ENCODE results near the gene PARD6B.
"Not testable (repeated sequence)": the region's sequence is repeated elsewhere in the genome, so short reads cannot be mapped to it uniquely, and the experiment has no call there.

PARD6B gene, protein sequence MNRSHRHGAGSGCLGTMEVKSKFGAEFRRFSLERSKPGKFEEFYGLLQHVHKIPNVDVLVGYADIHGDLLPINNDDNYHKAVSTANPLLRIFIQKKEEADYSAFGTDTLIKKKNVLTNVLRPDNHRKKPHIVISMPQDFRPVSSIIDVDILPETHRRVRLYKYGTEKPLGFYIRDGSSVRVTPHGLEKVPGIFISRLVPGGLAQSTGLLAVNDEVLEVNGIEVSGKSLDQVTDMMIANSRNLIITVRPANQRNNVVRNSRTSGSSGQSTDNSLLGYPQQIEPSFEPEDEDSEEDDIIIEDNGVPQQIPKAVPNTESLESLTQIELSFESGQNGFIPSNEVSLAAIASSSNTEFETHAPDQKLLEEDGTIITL

GRCh38 chr20:50731055-50731929 lies at the start of gene PARD6B:
TSS of gene PARD6B (plus strand) at chr20:50731580. CDS start at chr20:50731787, 207 bp downstream.
- peak; percentile 97 for DNase-seq

- DNase-seq, result no peak
Measured at GRCh38 chr20:50682065-50682464, 49.3 kb upstream of the PARD6B start.

DNA sequence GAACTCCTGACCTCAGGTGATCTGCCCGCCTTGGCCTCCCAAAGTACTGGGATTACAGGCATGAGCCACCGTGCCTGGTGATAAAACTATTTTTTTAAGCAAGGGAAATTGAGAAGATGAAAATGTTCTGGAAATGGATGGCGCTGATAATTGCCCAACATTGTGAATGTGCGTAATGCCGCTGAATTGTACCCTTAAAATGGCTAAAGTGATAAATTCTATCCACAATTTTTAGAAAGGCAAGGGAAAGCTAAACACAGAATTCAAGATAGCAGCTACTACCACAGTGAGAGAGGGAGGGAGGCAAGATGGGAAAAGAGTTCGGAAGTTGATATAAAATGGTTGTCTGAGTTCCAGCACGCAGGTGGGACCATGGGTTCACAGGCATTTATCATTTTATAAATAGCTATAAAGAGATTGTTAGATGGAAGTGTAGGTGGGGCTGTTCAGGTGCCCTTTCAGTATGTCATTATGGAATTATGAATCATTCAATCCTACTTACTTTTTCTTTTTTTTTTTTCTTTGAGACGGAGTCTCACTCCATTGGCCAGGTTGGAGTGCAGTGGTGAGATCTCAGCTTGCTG lies 48.3 kb upstream of the PARD6B start:
- no peak for DNase-seq

GRCh38 chr20:50683570-50683969 lies 47.8 kb upstream of the PARD6B start:
- DNase-seq, result no peak

DNA sequence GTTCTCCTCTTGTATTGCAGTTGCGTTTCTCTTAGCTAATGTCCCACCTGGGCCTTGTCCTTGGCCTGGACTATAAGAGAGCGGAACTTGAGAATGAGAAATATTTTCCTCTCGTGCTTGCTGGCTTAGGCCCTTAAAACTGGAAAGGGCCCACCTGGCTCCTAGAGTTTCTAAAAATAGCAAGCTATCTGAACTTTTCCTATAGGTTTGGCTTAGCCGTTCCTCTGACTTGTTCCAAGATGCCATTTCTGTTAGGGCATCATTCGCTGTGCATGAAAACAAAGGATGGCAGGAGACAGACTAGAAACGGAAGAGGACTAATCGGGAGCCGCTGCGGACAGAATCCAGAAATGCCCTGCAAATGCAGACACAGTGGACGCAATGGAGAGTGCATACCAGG lies 44.6 kb upstream of the PARD6B start:
- DNase-seq, result no peak

DNA sequence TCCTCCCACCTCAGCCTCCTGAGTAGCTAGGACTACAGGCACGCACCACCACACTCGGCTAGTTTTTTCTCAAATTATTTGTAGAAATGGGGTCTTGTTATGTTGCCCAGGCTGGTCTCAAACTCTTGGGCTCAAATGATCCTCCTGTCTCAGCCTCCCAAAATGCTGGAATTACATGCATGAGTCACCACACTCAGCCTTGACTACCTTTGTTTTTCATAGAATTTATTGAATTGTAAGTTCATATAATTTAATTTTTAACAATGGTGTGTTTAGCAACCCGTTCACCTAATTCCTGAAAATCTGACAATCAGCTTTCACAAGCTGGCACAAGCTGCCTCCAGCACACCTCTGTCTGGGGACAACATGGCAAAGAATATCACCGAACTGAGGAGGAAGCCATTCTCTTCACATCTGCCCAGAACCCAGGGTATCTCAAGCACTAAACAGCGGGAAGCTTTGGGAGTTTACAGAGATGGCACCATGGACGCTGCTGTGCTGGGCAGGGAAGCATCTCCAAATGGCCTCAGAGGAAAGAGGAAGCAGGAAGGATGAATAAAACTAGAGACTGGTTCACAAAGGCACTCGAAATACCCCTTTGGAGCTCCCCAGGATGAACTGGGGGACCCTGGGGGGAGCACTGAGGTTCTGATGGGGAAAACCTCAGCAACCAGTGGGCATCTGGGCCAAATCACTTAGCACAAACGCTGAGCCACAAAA lies 43.0 kb upstream of the PARD6B start:
- no peak for DNase-seq

DNA sequence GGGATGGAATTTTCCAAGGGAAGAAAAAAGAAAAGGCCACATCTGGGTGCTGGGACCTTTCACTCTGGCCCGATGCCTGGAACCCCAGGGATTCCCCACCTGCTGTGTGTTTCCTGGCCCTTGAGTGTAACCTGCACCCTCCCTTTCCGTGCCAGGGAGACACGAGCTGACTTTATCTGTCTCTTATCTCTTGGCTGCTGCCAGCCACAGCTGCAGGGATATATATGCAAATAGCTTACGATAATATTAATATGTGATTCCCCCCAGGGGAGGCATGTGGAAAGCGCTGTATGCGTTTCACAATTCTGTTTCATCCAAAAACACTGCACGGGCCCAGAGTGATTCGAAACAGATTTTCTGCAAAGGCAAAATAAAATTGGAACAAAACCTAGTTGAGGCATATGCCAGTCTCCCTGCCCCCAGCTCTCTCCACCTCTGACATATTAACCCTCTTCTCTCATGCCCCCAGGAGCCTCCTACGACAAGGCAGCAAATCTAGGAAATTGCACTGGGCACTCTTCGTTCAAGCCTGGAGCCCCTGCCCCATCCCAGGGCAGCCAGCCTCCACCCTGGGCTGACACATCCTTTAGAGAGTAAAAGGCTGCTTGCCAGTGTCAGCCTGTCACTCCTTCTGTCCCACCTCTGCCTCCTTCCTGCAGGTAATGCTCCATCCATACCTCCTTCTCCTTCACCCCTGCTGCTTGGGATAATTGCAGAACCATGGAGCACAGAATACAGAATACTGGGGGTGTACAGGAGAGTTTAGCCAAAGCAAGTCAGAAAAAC lies 41.3 kb upstream of the PARD6B start:
- no peak for DNase-seq

- no peak for DNase-seq
Measured at GRCh38 chr20:50690650-50691572, 40.5 kb upstream of the PARD6B start, which contains the start of gene RIPOR3. TSS of gene RIPOR3 (minus strand) at chr20:50691542. CDS start at chr20:50691128, 414 bp downstream.

- no peak for DNase-seq
Measured at GRCh38 chr20:50691573-50692551, 39.5 kb upstream of the PARD6B start.

DNA sequence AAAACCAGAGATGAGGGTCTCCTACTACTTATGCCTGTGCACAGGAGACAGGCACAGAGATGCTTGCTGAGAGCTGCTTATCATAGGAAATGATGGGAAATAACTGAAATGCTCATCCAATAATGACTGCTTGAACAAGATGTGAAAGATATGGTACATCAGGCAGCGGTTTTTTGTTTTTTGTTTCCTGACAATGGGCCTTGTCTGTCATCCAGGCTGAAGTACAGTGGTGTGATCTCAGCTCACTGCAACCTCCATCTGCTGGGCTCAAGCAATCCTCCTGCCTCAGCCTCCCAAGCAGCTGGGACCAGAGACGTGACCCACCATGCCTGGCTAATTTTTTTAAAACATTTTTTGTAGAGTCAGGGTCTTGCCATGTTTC lies 38.8 kb upstream of the PARD6B start:
- DNase-seq, result no peak

DNA sequence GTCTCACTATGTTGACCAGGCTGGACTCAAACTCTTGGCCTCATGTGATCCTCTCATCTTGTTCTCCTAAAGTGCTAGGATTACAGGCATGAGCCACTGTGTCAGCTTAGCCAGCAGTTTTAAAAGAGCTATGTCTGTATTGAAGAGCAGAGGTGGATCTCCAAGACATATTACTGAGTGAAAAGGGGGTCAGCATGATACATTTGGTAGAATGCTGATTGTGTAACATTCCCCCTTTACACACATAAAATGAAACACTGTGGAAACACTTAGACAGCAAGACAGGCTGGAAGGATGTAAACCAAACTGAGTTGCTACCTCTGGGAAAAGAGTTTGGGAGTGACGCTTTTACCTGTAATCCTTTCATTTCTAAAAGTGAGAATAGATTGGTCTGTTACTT lies 38.4 kb upstream of the PARD6B start:
- no peak for DNase-seq

- no peak for DNase-seq
Measured at GRCh38 chr20:50694379-50695134, 36.8 kb upstream of the PARD6B start.

DNA sequence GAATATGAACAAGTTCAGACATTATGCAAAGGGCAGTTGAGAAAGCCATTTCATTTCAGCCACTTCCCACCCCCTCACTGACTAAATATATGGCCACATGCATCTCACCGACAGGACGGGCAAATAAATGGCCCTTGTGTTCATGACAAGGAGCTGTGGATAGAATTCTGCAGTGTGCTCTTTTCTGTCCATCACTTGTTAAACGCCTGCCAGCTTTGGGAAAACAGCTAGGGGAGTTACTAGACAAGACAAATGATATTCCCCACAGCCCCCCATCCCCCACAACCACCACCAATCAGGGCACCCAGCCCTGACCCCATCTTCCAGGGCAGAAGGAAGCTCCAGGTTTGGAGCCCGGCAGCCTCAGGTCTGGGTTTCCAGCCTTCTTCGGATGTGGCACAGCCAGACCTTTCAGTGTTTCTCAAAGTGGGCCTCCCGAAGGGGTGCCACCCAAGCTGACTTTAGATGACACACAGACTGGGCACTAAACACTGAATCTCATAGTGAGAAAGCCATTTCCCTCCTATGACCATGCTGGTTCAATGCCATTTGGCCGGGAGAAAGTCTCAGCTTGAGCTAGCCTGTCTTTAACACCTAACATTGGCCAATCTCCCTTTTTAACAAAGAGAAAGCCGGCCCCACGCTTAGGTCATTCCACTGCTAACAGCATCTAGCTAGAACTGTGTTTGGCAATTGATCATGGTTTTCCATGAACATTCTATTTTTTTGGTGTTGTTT lies 36.1 kb upstream of the PARD6B start:
- no peak for DNase-seq

- DNase-seq, result not testable (repeated sequence)
Measured at GRCh38 chr20:50698255-50698654, 33.1 kb upstream of the PARD6B start.

GRCh38 chr20:50699688-50700087 lies 31.7 kb upstream of the PARD6B start:
- no peak for DNase-seq

- DNase-seq, result no peak
Measured at GRCh38 chr20:50701041-50701963, 30.1 kb upstream of the PARD6B start.
